ENCODE data around the gene SEC24B.
"Not testable (repeated sequence)": the region's sequence is repeated elsewhere in the genome, so short reads cannot be mapped to it uniquely, and the experiment has no call there.

The SEC24B gene

DNA sequence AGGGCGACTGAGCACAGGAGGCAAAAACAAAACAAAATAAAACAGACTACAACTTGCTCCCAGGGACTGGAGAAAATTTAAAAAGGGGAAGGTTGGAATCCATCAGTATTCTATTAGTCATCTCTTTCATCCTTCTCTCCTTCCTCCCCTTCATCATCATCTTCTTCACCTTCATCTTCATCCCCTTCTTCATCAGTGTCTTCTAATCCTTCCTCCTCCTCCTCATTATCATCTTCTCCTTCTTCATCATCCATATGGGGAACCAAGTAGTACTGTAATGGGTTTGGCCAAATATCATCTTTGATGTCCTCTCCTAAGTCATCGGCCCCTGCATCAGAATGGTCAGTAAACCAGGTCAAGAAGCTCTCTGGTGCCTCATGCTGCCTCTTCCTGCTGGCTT, 119.5 kb downstream of the SEC24B start:
- H3K36me3 ChIP-seq: no peaks in the 10 kb centered on the region
- H3K27me3 ChIP-seq: no peaks in the 10 kb centered on the region
- no peak for DNase-seq
- no peak overlapping the region for H3K4me3 ChIP-seq (ENCODE audit: low read depth, low read length)
- H3K9me3 ChIP-seq: no peaks in the 10 kb centered on the region
- H3K4me1 ChIP-seq: no peaks in the 10 kb centered on the region
- TF ChIP-seq, protein P1, sequence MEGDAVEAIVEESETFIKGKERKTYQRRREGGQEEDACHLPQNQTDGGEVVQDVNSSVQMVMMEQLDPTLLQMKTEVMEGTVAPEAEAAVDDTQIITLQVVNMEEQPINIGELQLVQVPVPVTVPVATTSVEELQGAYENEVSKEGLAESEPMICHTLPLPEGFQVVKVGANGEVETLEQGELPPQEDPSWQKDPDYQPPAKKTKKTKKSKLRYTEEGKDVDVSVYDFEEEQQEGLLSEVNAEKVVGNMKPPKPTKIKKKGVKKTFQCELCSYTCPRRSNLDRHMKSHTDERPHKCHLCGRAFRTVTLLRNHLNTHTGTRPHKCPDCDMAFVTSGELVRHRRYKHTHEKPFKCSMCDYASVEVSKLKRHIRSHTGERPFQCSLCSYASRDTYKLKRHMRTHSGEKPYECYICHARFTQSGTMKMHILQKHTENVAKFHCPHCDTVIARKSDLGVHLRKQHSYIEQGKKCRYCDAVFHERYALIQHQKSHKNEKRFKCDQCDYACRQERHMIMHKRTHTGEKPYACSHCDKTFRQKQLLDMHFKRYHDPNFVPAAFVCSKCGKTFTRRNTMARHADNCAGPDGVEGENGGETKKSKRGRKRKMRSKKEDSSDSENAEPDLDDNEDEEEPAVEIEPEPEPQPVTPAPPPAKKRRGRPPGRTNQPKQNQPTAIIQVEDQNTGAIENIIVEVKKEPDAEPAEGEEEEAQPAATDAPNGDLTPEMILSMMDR (IDR thresholded peaks at IDR 0.05; ENCODE audit: low read depth, low read length): no peak

DNA sequence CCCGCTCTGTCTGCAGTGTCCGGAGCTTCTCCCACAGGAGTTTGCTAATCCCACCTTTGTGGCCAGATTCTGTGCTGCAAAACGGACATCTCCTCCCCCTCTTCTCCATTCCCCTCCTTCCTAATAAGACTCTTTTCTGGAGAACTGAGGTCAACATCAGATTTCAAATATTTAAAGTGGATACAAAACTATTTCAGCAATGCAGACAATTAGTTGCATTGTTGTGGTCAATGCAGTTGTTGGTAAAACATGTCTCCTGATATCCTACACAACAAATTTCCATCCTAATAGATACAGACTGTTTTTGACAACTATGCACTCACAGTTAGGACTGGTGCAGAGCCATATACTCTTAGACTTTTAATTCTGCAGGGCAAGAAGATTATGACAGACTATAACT, 121.4 kb downstream of the SEC24B start:
- Histone ChIP-seq H3K9me3 (no peaks in the 10 kb centered on the region), H3K36me3 (no peaks in the 10 kb centered on the region), H3K4me1 (no peaks in the 10 kb centered on the region), H3K4me3 (ENCODE audit: low read depth, low read length) (no peak overlapping the region), H3K27me3 (no peaks in the 10 kb centered on the region)
- DNase-seq: no peak
- TF ChIP-seq, protein P1 (IDR thresholded peaks at IDR 0.05; ENCODE audit: low read depth, low read length): no peak

DNA sequence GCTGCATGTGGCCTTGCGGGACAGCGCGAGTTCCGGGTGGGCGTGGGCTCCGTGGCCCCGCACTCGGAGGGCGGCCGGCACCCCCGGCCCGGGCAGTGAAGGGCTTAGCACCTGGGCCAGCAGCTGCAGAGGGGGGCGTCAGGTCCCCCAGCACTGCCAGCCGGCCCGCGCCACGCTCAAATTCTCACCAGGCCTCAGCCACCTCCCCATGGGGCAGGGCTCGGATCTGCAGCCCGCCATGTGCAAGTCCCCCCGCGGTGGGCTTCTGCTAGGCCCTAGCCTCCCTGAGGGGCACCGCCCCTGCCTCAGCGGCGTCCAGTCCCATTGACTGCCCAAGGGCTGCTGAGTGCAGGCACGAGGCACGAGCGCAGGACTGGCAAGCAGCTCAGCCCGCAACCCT, 123.8 kb downstream of the SEC24B start:
- H3K27me3 ChIP-seq: peaks cover 24% of the 10 kb centered on the region
- H3K9me3 ChIP-seq: no peaks in the 10 kb centered on the region
- H3K4me1 ChIP-seq: no peaks in the 10 kb centered on the region
- no peaks in the 10 kb centered on the region for H3K36me3 ChIP-seq
- TF ChIP-seq, protein P1 (IDR thresholded peaks at IDR 0.05; ENCODE audit: low read depth, low read length): no peak
- DNase-seq: no peak
- no peak overlapping the region for H3K4me3 ChIP-seq (ENCODE audit: low read depth, low read length)

DNA sequence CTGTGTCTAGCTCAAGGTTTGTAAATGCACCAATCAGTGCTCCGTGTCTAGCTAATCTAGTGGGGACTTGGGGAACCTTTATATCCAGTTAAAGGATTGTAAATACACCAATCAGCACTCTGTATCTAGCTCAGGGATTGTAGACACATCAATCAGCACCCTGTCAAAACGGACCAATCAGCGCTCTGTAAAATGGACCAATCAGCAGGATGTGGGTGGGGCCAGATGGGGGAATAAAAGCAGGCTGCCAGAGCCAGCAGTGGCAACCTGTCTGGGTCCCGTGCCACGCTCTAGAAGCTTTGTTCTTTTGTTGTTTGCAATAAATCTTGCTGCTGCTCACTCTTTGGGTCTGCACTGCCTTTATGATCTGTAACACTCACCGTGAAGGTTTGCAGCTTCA, 124.5 kb downstream of the SEC24B start:
- not testable (repeated sequence) for H3K4me3 ChIP-seq (ENCODE audit: low read depth, low read length); DNase-seq; H3K36me3 ChIP-seq; H3K9me3 ChIP-seq; H3K4me1 ChIP-seq
- peaks cover 24% of the 10 kb centered on the region for H3K27me3 ChIP-seq

DNA sequence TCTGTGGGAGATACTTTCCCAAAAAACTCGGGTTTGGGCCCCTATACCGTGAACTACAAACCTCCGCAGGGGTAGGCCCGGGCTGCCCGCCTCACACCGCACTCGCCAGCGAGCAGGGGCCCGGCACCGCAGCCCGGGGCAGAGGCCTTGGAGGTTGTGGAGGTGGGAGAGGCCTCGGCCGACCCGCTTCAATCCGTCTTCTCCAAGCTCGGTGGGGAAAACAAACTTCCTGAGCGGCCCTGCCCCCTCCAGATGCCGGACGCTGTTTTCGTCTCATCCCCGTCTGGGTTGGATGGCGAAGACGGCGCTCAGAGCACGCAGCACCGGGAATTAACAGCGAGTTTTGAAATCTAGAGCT, 126.0 kb downstream of the SEC24B start:
- Histone ChIP-seq H3K27me3 (peaks cover 30% of the 10 kb centered on the region), H3K9me3 (no peaks in the 10 kb centered on the region), H3K4me3 (ENCODE audit: low read depth, low read length) (peak overlapping the region; percentile 55), H3K4me1 (no peaks in the 10 kb centered on the region), H3K36me3 (no peaks in the 10 kb centered on the region)
- TF ChIP-seq, protein P1 (IDR thresholded peaks at IDR 0.05; ENCODE audit: low read depth, low read length): no peak
- DNase-seq: no peak

DNA sequence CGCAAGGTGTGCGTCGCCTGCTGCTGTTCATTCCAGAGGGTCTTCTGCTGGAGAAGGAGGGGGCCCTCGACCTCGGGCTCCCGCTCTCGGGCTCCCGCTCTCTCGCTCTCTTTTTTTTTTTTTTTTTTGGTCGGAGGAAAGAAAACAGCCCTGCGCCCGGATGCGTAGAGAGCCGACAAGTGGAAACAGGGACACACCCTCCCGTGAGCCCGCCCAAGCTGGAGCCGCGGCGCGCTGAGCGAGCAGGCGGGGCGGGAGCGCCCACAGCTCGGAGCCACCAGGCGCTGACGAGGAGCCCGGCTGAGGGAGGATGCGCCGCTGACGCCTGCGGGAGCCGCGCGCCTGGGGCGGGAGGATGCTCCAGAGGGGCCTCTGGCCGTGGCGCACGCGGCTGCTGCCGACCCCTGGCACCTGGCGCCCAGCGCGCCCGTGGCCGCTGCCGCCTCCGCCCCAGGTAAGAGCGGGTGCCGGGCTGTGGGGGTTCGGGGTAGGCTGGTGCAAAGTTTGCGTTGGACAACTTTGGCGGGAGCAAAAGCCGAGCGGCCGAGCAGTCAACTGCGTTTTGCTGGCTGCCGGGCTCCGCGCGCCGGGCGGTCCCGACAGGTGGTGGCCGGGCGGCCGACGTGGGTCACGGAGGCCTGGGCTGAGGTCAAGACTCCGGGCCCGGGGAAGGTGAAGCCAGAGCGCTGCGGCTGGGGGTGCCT, 126.5 kb downstream of the SEC24B start, which contains the start of gene MCUB:
Gene MCUB (plus strand): TSS at position 264 of the 704 bp plus-strand sequence. CDS start 92 bp downstream, at position 356.
- Histone ChIP-seq H3K4me3 (ENCODE audit: low read depth, low read length) (peak within 1 kb of the TSS; percentile 55), H3K9me3 (no peaks in the 10 kb centered on the region)

More for the DNA sequence above, 126.5 kb downstream of the SEC24B start, which contains the start of gene MCUB:
- peaks cover 36% of the 10 kb centered on the region for H3K27me3 ChIP-seq
- DNase-seq: peak; percentile 72
- H3K4me1 ChIP-seq: no peaks in the 10 kb centered on the region
- TF ChIP-seq, protein P1 (IDR thresholded peaks at IDR 0.05; ENCODE audit: low read depth, low read length): no peak
- no peaks in the 10 kb centered on the region for H3K36me3 ChIP-seq
